ENCODE results near the gene FARS2.

FARS2 gene

GRCh38 chr6:5235830-5236229 lies 25.5 kb upstream of the FARS2 start:
- Histone ChIP-seq H3K4me1 (ENCODE audit: insufficient read depth, low read length) (peaks cover 11% of the 10 kb centered on the region), H3K4me3 (ENCODE audit: low read length) (no peak overlapping the region), H2AFZ (ENCODE audit: low read depth, low read length) (no peak overlapping the region), H3K27me3 (ENCODE audit: insufficient read depth, low read length) (no peaks in the 10 kb centered on the region), H3K36me3 (ENCODE audit: insufficient read depth, low read length) (no peaks in the 10 kb centered on the region), H3K9me3 (ENCODE audit: low read length) (no peaks in the 10 kb centered on the region)

- Histone ChIP-seq H3K27me3 (ENCODE audit: insufficient read depth, low read length) (no peaks in the 10 kb centered on the region), H3K36me3 (ENCODE audit: insufficient read depth, low read length) (no peaks in the 10 kb centered on the region), H3K4me1 (ENCODE audit: insufficient read depth, low read length) (peaks cover 11% of the 10 kb centered on the region), H3K4me3 (ENCODE audit: low read length) (no peak overlapping the region), H2AFZ (ENCODE audit: low read depth, low read length) (no peak overlapping the region), H3K9me3 (ENCODE audit: low read length) (no peaks in the 10 kb centered on the region)
These were observed 23.5 kb upstream of the FARS2 start for GRCh38 chr6:5237805-5238204.

GRCh38 chr6:5238336-5238735 lies 23.0 kb upstream of the FARS2 start:
- Histone ChIP-seq H3K4me1 (ENCODE audit: insufficient read depth, low read length) (peaks cover 11% of the 10 kb centered on the region), H3K4me3 (ENCODE audit: low read length) (no peak overlapping the region), H3K27me3 (ENCODE audit: insufficient read depth, low read length) (no peaks in the 10 kb centered on the region), H3K36me3 (ENCODE audit: insufficient read depth, low read length) (peaks cover 3% of the 10 kb centered on the region), H3K9me3 (ENCODE audit: low read length) (no peaks in the 10 kb centered on the region), H2AFZ (ENCODE audit: low read depth, low read length) (no peak overlapping the region)

- H3K27me3 ChIP-seq (ENCODE audit: insufficient read depth, low read length): no peaks in the 10 kb centered on the region
- H2AFZ ChIP-seq (ENCODE audit: low read depth, low read length): no peak overlapping the region
- peaks cover 3% of the 10 kb centered on the region for H3K36me3 ChIP-seq (ENCODE audit: insufficient read depth, low read length)
- no peak overlapping the region for H3K4me3 ChIP-seq (ENCODE audit: low read length)
- no peaks in the 10 kb centered on the region for H3K9me3 ChIP-seq (ENCODE audit: low read length)
- H3K4me1 ChIP-seq (ENCODE audit: insufficient read depth, low read length): peaks cover 11% of the 10 kb centered on the region
These were observed 20.1 kb upstream of the FARS2 start for GRCh38 chr6:5241252-5241651.

GRCh38 chr6:5243069-5243468 lies 18.2 kb upstream of the FARS2 start:
- no peaks in the 10 kb centered on the region for H3K27me3 ChIP-seq (ENCODE audit: insufficient read depth, low read length)
- no peaks in the 10 kb centered on the region for H3K9me3 ChIP-seq (ENCODE audit: low read length)
- peaks cover 11% of the 10 kb centered on the region for H3K4me1 ChIP-seq (ENCODE audit: insufficient read depth, low read length)
- H3K4me3 ChIP-seq (ENCODE audit: low read length): no peak overlapping the region
- peaks cover 3% of the 10 kb centered on the region for H3K36me3 ChIP-seq (ENCODE audit: insufficient read depth, low read length)
- H2AFZ ChIP-seq (ENCODE audit: low read depth, low read length): no peak overlapping the region

- peaks cover 3% of the 10 kb centered on the region for H3K9me3 ChIP-seq (ENCODE audit: low read length)
- H3K4me1 ChIP-seq (ENCODE audit: insufficient read depth, low read length): peaks cover 2% of the 10 kb centered on the region
- H3K4me3 ChIP-seq (ENCODE audit: low read length): no peak overlapping the region
- peaks cover 3% of the 10 kb centered on the region for H3K36me3 ChIP-seq (ENCODE audit: insufficient read depth, low read length)
- no peak overlapping the region for H2AFZ ChIP-seq (ENCODE audit: low read depth, low read length)
- H3K27me3 ChIP-seq (ENCODE audit: insufficient read depth, low read length): no peaks in the 10 kb centered on the region
These were observed 14.9 kb upstream of the FARS2 start for GRCh38 chr6:5246141-5247097.

- Histone ChIP-seq H3K4me1 (ENCODE audit: insufficient read depth, low read length) (no peaks in the 10 kb centered on the region), H3K4me3 (ENCODE audit: low read length) (no peak overlapping the region), H2AFZ (ENCODE audit: low read depth, low read length) (no peak overlapping the region), H3K36me3 (ENCODE audit: insufficient read depth, low read length) (peaks cover 3% of the 10 kb centered on the region), H3K27me3 (ENCODE audit: insufficient read depth, low read length) (no peaks in the 10 kb centered on the region), H3K9me3 (ENCODE audit: low read length) (peaks cover 5% of the 10 kb centered on the region)
These were observed 14.1 kb upstream of the FARS2 start for GRCh38 chr6:5247201-5247600.

- H3K36me3 ChIP-seq (ENCODE audit: insufficient read depth, low read length): no peaks in the 10 kb centered on the region
- H3K9me3 ChIP-seq (ENCODE audit: low read length): peaks cover 5% of the 10 kb centered on the region
- H3K4me1 ChIP-seq (ENCODE audit: insufficient read depth, low read length): no peaks in the 10 kb centered on the region
- no peak overlapping the region for H3K4me3 ChIP-seq (ENCODE audit: low read length)
- H3K27me3 ChIP-seq (ENCODE audit: insufficient read depth, low read length): no peaks in the 10 kb centered on the region
- H2AFZ ChIP-seq (ENCODE audit: low read depth, low read length): no peak overlapping the region
These were observed 12.8 kb upstream of the FARS2 start for GRCh38 chr6:5248302-5249098.

GRCh38 chr6:5249451-5250122 lies 11.7 kb upstream of the FARS2 start:
- Histone ChIP-seq H3K4me3 (ENCODE audit: low read length) (no peak overlapping the region), H3K27me3 (ENCODE audit: insufficient read depth, low read length) (no peaks in the 10 kb centered on the region), H3K9me3 (ENCODE audit: low read length) (peaks cover 5% of the 10 kb centered on the region), H3K36me3 (ENCODE audit: insufficient read depth, low read length) (no peaks in the 10 kb centered on the region), H3K4me1 (ENCODE audit: insufficient read depth, low read length) (no peaks in the 10 kb centered on the region), H2AFZ (ENCODE audit: low read depth, low read length) (no peak overlapping the region)

GRCh38 chr6:5250451-5250850 lies 10.9 kb upstream of the FARS2 start:
- Histone ChIP-seq H3K27me3 (ENCODE audit: insufficient read depth, low read length) (no peaks in the 10 kb centered on the region), H2AFZ (ENCODE audit: low read depth, low read length) (no peak overlapping the region), H3K4me3 (ENCODE audit: low read length) (no peak overlapping the region), H3K9me3 (ENCODE audit: low read length) (peaks cover 5% of the 10 kb centered on the region), H3K36me3 (ENCODE audit: insufficient read depth, low read length) (peaks cover under 1% of the 10 kb centered on the region), H3K4me1 (ENCODE audit: insufficient read depth, low read length) (no peaks in the 10 kb centered on the region)

- peaks cover 5% of the 10 kb centered on the region for H3K9me3 ChIP-seq (ENCODE audit: low read length)
- H3K4me1 ChIP-seq (ENCODE audit: insufficient read depth, low read length): no peaks in the 10 kb centered on the region
- no peaks in the 10 kb centered on the region for H3K27me3 ChIP-seq (ENCODE audit: insufficient read depth, low read length)
- H3K4me3 ChIP-seq (ENCODE audit: low read length): no peak overlapping the region
- peaks cover 2% of the 10 kb centered on the region for H3K36me3 ChIP-seq (ENCODE audit: insufficient read depth, low read length)
- H2AFZ ChIP-seq (ENCODE audit: low read depth, low read length): no peak overlapping the region
These were observed 10.4 kb upstream of the FARS2 start for GRCh38 chr6:5250911-5251310.

- Histone ChIP-seq H3K4me3 (ENCODE audit: low read length) (no peak overlapping the region), H3K36me3 (ENCODE audit: insufficient read depth, low read length) (peaks cover 14% of the 10 kb centered on the region), H2AFZ (ENCODE audit: low read depth, low read length) (no peak overlapping the region), H3K9me3 (ENCODE audit: low read length) (peaks cover 2% of the 10 kb centered on the region), H3K4me1 (ENCODE audit: insufficient read depth, low read length) (peaks cover 7% of the 10 kb centered on the region), H3K27me3 (ENCODE audit: insufficient read depth, low read length) (no peaks in the 10 kb centered on the region)
These were observed 4.4 kb upstream of the FARS2 start for GRCh38 chr6:5256952-5257351.

- Histone ChIP-seq H3K9me3 (ENCODE audit: low read length) (peaks cover 2% of the 10 kb centered on the region), H3K4me3 (ENCODE audit: low read length) (no peak overlapping the region), H2AFZ (ENCODE audit: low read depth, low read length) (no peak overlapping the region), H3K36me3 (ENCODE audit: insufficient read depth, low read length) (peaks cover 14% of the 10 kb centered on the region), H3K27me3 (ENCODE audit: insufficient read depth, low read length) (no peaks in the 10 kb centered on the region), H3K4me1 (ENCODE audit: insufficient read depth, low read length) (peaks cover 8% of the 10 kb centered on the region)
These were observed 3.9 kb upstream of the FARS2 start for GRCh38 chr6:5257400-5257799.

All from neuron (in vitro differentiated cells).